ENCODE data around the gene ZMYM3. TPM values are rescaled to one million over a fixed set of nuclear protein-coding genes. Genes with fewer than 3 reads are reported as not detected.

ZMYM3 gene
- total and polyA plus RNA-seq, 5 experiments from 2014 or later, result 4.8 to 36.0 (median 6.5) TPM

GRCh38 chrX:71198066-71198465 lies 55.9 kb downstream of the ZMYM3 start:
- no peaks in the 10 kb centered on the region for H3K36me3 Mint-ChIP-seq
- H3K27me3 Mint-ChIP-seq, result no peaks in the 10 kb centered on the region
- POLR2A ChIA-PET, result interaction anchor here (1.1 to 4.8 kb wide), 6 partner anchors 16 to 168 kb away, joined by 4 to 37 read pairs (median 12); partner anchors contain the start of genes NONO, TAF1 and ZMYM3
- ATAC-seq (peak; percentile 49 to 56), DNase-seq (peak in 3 of 10 donors; percentile 17 to 29 (median 22))
- H3K4me3 Mint-ChIP-seq, result peak overlapping the region; percentile 78 to 94 (median 90)
- H3K9me3 Mint-ChIP-seq, result no peaks in the 10 kb centered on the region
- peak overlapping the region; percentile 86 to 98 (median 94) for H3K27ac Mint-ChIP-seq
- H3K4me1 Mint-ChIP-seq, result peaks cover 15 to 35% (median 30%) of the 10 kb centered on the region in 4 donors

- H3K27me3 Mint-ChIP-seq, result no peaks in the 10 kb centered on the region
- POLR2A ChIA-PET, result interaction anchor here (0.6 to 4.8 kb wide), 11 partner anchors 14 to 177 kb away, joined by 3 to 37 read pairs (median 3); partner anchors contain the start of genes NONO, TAF1 and ZMYM3
- DNase-seq, result peak in 4 of 10 donors; percentile 1 to 58 (median 56)
Observed at GRCh38 chrX:71195964-71196649, 57.8 kb downstream of the ZMYM3 start.

GRCh38 chrX:71191248-71191647 lies 62.7 kb downstream of the ZMYM3 start:
- POLR2A ChIA-PET, result interaction anchor here (1.0 kb wide), 2 partner anchors 9 to 133 kb away, joined by 3 to 4 read pairs; no protein-coding TSS in a partner anchor
- Mint-ChIP-seq H3K36me3 (peaks cover 0 to 8% (median 0%) of the 10 kb centered on the region in 3 donors), H3K27me3 (no peaks in the 10 kb centered on the region), H3K4me3 (peak overlapping the region in 1 of 10 donors; percentile 16), H3K27ac (peak overlapping the region in 6 of 10 donors; percentile 0 to 72 (median 52)), H3K9me3 (no peaks in the 10 kb centered on the region), H3K4me1 (peaks cover 10 to 33% (median 25%) of the 10 kb centered on the region in 4 donors)
- ATAC-seq (no peak), DNase-seq (no peak)

More at GRCh38 chrX:71195964-71196649, 57.8 kb downstream of the ZMYM3 start:
- peak overlapping the region; percentile 91 to 98 (median 92) for H3K27ac Mint-ChIP-seq
- peaks cover 0 to 4% (median 0%) of the 10 kb centered on the region in 3 donors for H3K36me3 Mint-ChIP-seq
- H3K4me3 Mint-ChIP-seq, result peak overlapping the region; percentile 78 to 95 (median 92)
- peaks cover 18 to 44% (median 40%) of the 10 kb centered on the region in 4 donors for H3K4me1 Mint-ChIP-seq
- ATAC-seq, result peak; percentile 75 to 78
- H3K9me3 Mint-ChIP-seq, result no peaks in the 10 kb centered on the region

Other genes starting within 250 kb of the ZMYM3 start
- gene SNX12, start 185.8 kb downstream of the ZMYM3 start, total RNA-seq, result 10 to 100 TPM; 27.9 to 29.8 TPM
- gene SNX12, start 185.8 kb downstream of the ZMYM3 start, polyA plus RNA-seq, result 1 to 10 TPM; 2.4 to 4.2 (median 3.7) TPM
- 10 to 100 TPM; 26.6 to 33.7 TPM for gene FOXO4, start 158.3 kb downstream of the ZMYM3 start, total RNA-seq
- 1 to 10 TPM; 1.3 to 2.1 (median 1.7) TPM for gene FOXO4, start 158.3 kb downstream of the ZMYM3 start, polyA plus RNA-seq
- 10 to 100 TPM; 39.6 to 40.4 TPM for gene CXorf65, start 147.4 kb downstream of the ZMYM3 start, total RNA-seq
- 1 to 10 TPM in 1 of 3 donors, not detected in 2; 4.4 TPM for gene CXorf65, start 147.4 kb downstream of the ZMYM3 start, polyA plus RNA-seq
- 100 to 1,000 TPM; 286 to 301 TPM for gene IL2RG, start 142.6 kb downstream of the ZMYM3 start, total RNA-seq
- gene IL2RG, start 142.6 kb downstream of the ZMYM3 start, polyA plus RNA-seq, result 100 to 1,000 TPM; 920 to 951 (median 948) TPM
- gene MED12, start 135.5 kb downstream of the ZMYM3 start, total RNA-seq, result 10 to 100 TPM; 79.0 to 80.0 TPM
- 10 to 100 TPM in 2 of 3 donors, 1 to 10 TPM in 1; 6.6 to 17.0 (median 10.2) TPM for gene MED12, start 135.5 kb downstream of the ZMYM3 start, polyA plus RNA-seq
- gene NLGN3, start 109.3 kb downstream of the ZMYM3 start, total RNA-seq, result 1 to 10 TPM; 2.7 to 3.1 TPM
- under 1 TPM; 0.06 to 0.25 (median 0.14) TPM for gene NLGN3, start 109.3 kb downstream of the ZMYM3 start, polyA plus RNA-seq
- gene GJB1, start 30.9 kb downstream of the ZMYM3 start, total RNA-seq, result not detected
- gene GJB1, start 30.9 kb downstream of the ZMYM3 start, polyA plus RNA-seq, result not detected
- gene NONO, start 29.5 kb upstream of the ZMYM3 start, total RNA-seq, result 100 to 1,000 TPM; 372 to 387 TPM
- 100 to 1,000 TPM; 177 to 199 (median 193) TPM for gene NONO, start 29.5 kb upstream of the ZMYM3 start, polyA plus RNA-seq
- 1 to 10 TPM; 5.8 to 6.7 TPM for gene ITGB1BP2, start 47.6 kb upstream of the ZMYM3 start, total RNA-seq
- not detected for gene ITGB1BP2, start 47.6 kb upstream of the ZMYM3 start, polyA plus RNA-seq
- 10 to 100 TPM; 82.0 to 84.7 TPM for gene TAF1, start 112.2 kb upstream of the ZMYM3 start, total RNA-seq
- gene TAF1, start 112.2 kb upstream of the ZMYM3 start, polyA plus RNA-seq, result 10 to 100 TPM in 1 of 3 donors, 1 to 10 TPM in 2; 4.3 to 10.2 (median 9.9) TPM